HEK293 (cell line): ENCODE results near the gene SCGB3A2.

Experiments
- BCL11A ChIP-seq: fragments of 450-650 bp; formaldehyde crosslinking; IDR thresholded peaks from 2 replicates; pipeline ENCODE4 v1.5.1; 2016; ENCODE audit warnings: low read depth, missing biosample characterization, missing genetic modification characterization
- GLIS1 ChIP-seq: fragments of 450-650 bp; formaldehyde crosslinking; IDR thresholded peaks from 2 replicates; pipeline ENCODE4 v1.5.1; 2016; ENCODE audit warnings: missing biosample characterization, missing genetic modification characterization
- HOXA7 ChIP-seq: sonication (generic); formaldehyde crosslinking; IDR thresholded peaks from 2 replicates; pipeline ENCODE4 v1.8.1; 2022; ENCODE audit warnings: missing genetic modification reagents, borderline replicate concordance
- PRDM1 ChIP-seq: fragments of 450-650 bp; formaldehyde crosslinking; IDR thresholded peaks from 2 replicates; pipeline ENCODE4; 2016; ENCODE audit warnings: missing biosample characterization, missing genetic modification characterization
- YY1 ChIP-seq: fragments of 450-650 bp; formaldehyde crosslinking; IDR thresholded peaks from 2 replicates; pipeline ENCODE4 v1.5.1; 2018; ENCODE audit warnings: missing biosample characterization, missing genetic modification characterization
- YY2 ChIP-seq: fragments of 450-650 bp; formaldehyde crosslinking; IDR thresholded peaks from 2 replicates; pipeline ENCODE4 v1.5.1; 2016; ENCODE audit warnings: missing biosample characterization, missing genetic modification characterization
- ZBTB20 ChIP-seq: fragments of 450-650 bp; formaldehyde crosslinking; IDR thresholded peaks from 2 replicates; pipeline ENCODE4 v1.5.1; 2016; ENCODE audit warnings: missing biosample characterization, missing genetic modification characterization
- ZNF175 ChIP-seq: fragments of 450-650 bp; formaldehyde crosslinking; IDR thresholded peaks from 2 replicates; pipeline ENCODE4 v1.5.1; 2016; ENCODE audit warnings: missing biosample characterization, missing genetic modification characterization
- ZNF184 ChIP-seq: fragments of 450-650 bp; IDR thresholded peaks from 2 replicates; pipeline ENCODE4 v1.5.1; 2018; ENCODE audit warnings: missing biosample characterization, mild to moderate bottlenecking, missing genetic modification characterization
- ZNF24 ChIP-seq: fragments of 450-650 bp; formaldehyde crosslinking; IDR thresholded peaks from 2 replicates; pipeline ENCODE4 v1.5.1; 2016; ENCODE audit warnings: missing biosample characterization, missing genetic modification characterization
- ZNF292 ChIP-seq: fragments of 450-650 bp; formaldehyde crosslinking; IDR thresholded peaks from 2 replicates; pipeline ENCODE4 v1.5.1; 2016; ENCODE audit warnings: low read depth, missing biosample characterization, missing genetic modification characterization, borderline replicate concordance
- ZNF544 ChIP-seq: fragments of 450-650 bp; formaldehyde crosslinking; IDR thresholded peaks from 2 replicates; pipeline ENCODE4 v1.5.0; 2017; ENCODE audit warnings: missing biosample characterization, missing genetic modification characterization
- TF ChIP-seq, protein P1 (sequence below): fragments of 450-650 bp; formaldehyde crosslinking; IDR thresholded peaks from 2 replicates; pipeline ENCODE4 v1.5.1; 2016; ENCODE audit warnings: missing biosample characterization, missing genetic modification characterization
- TF ChIP-seq, protein P2 (sequence below): fragments of 450-650 bp; formaldehyde crosslinking; IDR thresholded peaks from 2 replicates; pipeline ENCODE4 v1.5.1; 2016; ENCODE audit warnings: missing biosample characterization, missing genetic modification characterization, borderline replicate concordance

DNA sequence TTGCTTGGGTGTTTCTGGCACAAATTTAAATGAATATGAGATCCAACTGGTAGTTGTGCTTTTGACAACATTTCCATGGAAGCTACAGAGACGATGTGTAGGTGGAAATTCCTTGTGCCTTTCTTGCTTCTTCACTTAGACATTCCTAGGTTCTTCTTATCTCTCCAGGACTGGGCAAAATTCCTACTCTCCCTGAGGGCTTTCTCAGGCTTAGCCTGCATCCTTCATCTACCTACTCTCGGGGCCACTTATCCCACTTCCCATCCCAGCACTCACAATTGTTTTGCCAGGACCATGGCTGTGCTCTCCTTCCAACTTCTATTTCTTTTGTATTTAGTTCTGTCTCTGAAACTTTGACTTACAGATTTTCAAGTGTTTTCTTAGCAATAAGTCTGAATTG is 29.3 kb upstream of the SCGB3A2 start:
- TF ChIP-seq, protein P1, sequence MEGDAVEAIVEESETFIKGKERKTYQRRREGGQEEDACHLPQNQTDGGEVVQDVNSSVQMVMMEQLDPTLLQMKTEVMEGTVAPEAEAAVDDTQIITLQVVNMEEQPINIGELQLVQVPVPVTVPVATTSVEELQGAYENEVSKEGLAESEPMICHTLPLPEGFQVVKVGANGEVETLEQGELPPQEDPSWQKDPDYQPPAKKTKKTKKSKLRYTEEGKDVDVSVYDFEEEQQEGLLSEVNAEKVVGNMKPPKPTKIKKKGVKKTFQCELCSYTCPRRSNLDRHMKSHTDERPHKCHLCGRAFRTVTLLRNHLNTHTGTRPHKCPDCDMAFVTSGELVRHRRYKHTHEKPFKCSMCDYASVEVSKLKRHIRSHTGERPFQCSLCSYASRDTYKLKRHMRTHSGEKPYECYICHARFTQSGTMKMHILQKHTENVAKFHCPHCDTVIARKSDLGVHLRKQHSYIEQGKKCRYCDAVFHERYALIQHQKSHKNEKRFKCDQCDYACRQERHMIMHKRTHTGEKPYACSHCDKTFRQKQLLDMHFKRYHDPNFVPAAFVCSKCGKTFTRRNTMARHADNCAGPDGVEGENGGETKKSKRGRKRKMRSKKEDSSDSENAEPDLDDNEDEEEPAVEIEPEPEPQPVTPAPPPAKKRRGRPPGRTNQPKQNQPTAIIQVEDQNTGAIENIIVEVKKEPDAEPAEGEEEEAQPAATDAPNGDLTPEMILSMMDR (tag by site-specific recombination), result no peak
- TF ChIP-seq ZNF24 (tag by site-specific recombination) (no peak), ZNF544 (tag by site-specific recombination) (no peak), ZNF175 (tag by site-specific recombination) (no peak), ZNF184 (no peak), PRDM1 (tag by site-specific recombination) (no peak), ZNF292 (no peak), YY1 (tag by site-specific recombination) (no peak), BCL11A (tag by site-specific recombination) (no peak), ZBTB20 (no peak), HOXA7 (CRISPR knock-in tag) (no peak), YY2 (no peak), GLIS1 (tag by site-specific recombination) (no peak)
- TF ChIP-seq, protein P2, sequence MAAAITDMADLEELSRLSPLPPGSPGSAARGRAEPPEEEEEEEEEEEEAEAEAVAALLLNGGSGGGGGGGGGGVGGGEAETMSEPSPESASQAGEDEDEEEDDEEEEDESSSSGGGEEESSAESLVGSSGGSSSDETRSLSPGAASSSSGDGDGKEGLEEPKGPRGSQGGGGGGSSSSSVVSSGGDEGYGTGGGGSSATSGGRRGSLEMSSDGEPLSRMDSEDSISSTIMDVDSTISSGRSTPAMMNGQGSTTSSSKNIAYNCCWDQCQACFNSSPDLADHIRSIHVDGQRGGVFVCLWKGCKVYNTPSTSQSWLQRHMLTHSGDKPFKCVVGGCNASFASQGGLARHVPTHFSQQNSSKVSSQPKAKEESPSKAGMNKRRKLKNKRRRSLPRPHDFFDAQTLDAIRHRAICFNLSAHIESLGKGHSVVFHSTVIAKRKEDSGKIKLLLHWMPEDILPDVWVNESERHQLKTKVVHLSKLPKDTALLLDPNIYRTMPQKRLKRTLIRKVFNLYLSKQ (tag by site-specific recombination), result no peak
